ENCODE measurements around the gene DOCK7.

Gene DOCK7

DNA sequence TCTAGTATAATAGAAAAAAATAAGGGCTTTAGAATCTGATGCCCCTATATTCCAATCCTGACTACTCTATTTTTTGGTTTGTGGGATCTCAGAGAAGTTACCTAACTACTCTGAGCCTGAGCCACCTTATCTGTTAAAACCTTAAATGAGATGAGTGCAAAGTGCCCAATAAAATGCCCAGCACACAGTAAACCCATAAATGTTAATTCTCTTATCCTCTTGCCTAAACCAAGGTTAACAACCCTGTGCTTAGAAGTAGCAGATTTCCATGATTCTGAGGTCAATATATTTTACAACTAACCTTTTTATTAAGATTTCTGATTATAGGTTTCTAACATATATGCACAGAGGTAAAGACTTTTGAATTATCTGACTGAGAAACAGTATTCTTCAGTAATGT, 35.8 kb downstream of the DOCK7 start:
- Histone ChIP-seq H3K36me3 (ENCODE audit: insufficient read depth, low read length) (peaks cover 12% of the 10 kb centered on the region), H3K27ac (no peak overlapping the region), H3K9ac (ENCODE audit: insufficient read length) (no peak overlapping the region), H3K4me3 (no peak overlapping the region), H3K9me3 (ENCODE audit: low read depth, low read length) (no peaks in the 10 kb centered on the region)
- TF ChIP-seq POLR2AphosphoS5 (IDR thresholded peaks at IDR 0.05; ENCODE audit: borderline replicate concordance, low read depth, low read length) (no peak), FOXP2 (optimal IDR thresholded peaks at IDR 0.05; ENCODE audit: control extremely low read depth, extremely low read length, insufficient read depth) (no peak), EZH2 (IDR thresholded peaks at IDR 0.05) (no peak)
- DNase-seq (ENCODE audit: low read depth, low spot score), result no peak

DNA sequence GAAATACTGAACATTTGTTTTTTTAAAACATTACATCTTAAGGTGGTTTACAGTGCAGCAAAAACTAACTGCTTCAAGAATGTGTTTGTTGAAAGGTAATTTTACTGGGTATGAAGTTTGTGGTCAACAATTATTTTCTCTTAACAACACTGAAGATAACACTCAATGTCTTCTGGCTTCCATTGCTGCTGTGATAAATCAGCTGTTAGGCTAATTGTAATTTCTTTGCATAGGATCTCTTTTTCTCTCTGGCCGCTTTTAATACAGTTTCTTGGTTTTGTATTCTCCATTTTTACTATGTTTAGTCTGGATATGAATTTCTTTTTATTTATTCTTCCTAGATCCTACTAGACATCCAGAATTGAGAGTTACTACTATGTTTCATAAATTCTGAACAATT, 44.9 kb downstream of the DOCK7 start:
- no peak for TF ChIP-seq POLR2AphosphoS5 (IDR thresholded peaks at IDR 0.05; ENCODE audit: borderline replicate concordance, low read depth, low read length)
- no peak for TF ChIP-seq EZH2 (IDR thresholded peaks at IDR 0.05)
- no peak for TF ChIP-seq FOXP2 (optimal IDR thresholded peaks at IDR 0.05; ENCODE audit: control extremely low read depth, extremely low read length, insufficient read depth)

DNA sequence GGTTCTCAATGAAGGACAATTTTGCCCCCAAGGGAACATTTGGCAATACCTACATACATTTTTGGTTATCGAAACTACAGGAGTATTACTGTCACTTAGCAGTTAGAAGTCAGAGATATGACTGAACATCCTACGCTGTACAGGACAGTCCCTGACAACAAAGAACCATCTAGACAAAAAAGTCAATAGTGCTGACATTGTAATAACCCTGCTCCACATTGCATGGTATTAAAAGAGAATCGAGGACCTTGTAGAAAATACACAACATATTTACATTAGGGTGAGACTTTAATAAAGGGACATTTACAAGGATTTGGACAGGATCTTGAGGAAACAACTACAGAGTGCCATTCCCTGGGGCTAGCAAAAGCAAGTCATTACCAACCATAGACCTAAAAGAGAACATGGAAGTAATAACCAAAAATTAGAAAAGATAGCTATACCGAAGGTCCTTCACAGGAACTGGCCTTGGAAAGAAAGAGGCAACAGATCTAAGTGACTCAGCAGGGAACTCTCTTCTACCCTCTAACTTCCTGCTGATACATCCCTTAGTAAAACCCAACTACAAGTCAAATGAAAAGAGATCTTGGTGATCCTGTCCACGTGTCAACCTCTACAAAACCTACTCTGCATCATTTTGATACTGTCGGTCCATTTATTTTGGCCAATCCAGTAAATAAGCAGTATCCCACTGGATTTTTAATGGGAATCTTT, 50.6 kb downstream of the DOCK7 start:
- H3K36me3 ChIP-seq (ENCODE audit: insufficient read depth, low read length), result peaks cover 13% of the 10 kb centered on the region
- no peak overlapping the region for H3K9ac ChIP-seq (ENCODE audit: insufficient read length)
- H3K4me3 ChIP-seq, result no peak overlapping the region
- H3K27ac ChIP-seq, result no peak overlapping the region
- TF ChIP-seq FOXP2 (optimal IDR thresholded peaks at IDR 0.05; ENCODE audit: control extremely low read depth, extremely low read length, insufficient read depth) (no peak), POLR2AphosphoS5 (IDR thresholded peaks at IDR 0.05; ENCODE audit: borderline replicate concordance, low read depth, low read length) (no peak), EZH2 (IDR thresholded peaks at IDR 0.05) (no peak)
- peaks cover 7% of the 10 kb centered on the region; the same call in 1 of the 2 replicates for H3K9me3 ChIP-seq (ENCODE audit: low read depth, low read length)
- no peak for DNase-seq (ENCODE audit: low read depth, low spot score)

More for the DNA sequence above, 44.9 kb downstream of the DOCK7 start:
- Histone ChIP-seq H3K36me3 (ENCODE audit: insufficient read depth, low read length) (peaks cover 35% of the 10 kb centered on the region), H3K9me3 (ENCODE audit: low read depth, low read length) (peaks cover 9% of the 10 kb centered on the region; the same call in 1 of the 2 replicates), H3K4me3 (no peak overlapping the region), H3K27ac (no peak overlapping the region), H3K9ac (ENCODE audit: insufficient read length) (no peak overlapping the region)
- no peak for DNase-seq (ENCODE audit: low read depth, low spot score)

DNA sequence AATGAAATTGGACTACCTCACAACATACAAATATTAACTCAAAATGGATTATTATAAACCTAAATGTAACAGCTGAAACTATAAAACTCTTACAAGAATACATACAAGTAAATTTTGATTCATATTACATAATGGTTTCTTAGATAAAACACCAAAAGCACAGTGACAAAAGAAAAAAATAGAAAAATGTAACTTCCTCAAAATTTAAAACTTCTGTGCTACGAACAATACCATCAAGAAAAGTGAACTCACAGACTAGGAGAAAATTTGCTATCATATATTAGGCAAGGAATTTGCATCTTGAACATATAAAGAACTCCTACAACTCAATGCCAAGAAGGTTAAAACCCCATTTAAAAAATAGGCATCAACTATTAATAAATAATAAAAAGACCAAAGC, 59.7 kb downstream of the DOCK7 start:
- peaks cover 15% of the 10 kb centered on the region for H3K36me3 ChIP-seq (ENCODE audit: insufficient read depth, low read length)
- H3K27ac ChIP-seq, result no peak overlapping the region
- no peak overlapping the region for H3K4me3 ChIP-seq
- no peak overlapping the region for H3K9ac ChIP-seq (ENCODE audit: insufficient read length)
- H3K9me3 ChIP-seq (ENCODE audit: low read depth, low read length), result 0 out of 2 replicates have a peak, but pooled peaks cover 4% of the 10 kb centered on the region
- no peak for DNase-seq (ENCODE audit: low read depth, low spot score)
- no peak for TF ChIP-seq EZH2 (IDR thresholded peaks at IDR 0.05)
- no peak for TF ChIP-seq FOXP2 (optimal IDR thresholded peaks at IDR 0.05; ENCODE audit: control extremely low read depth, extremely low read length, insufficient read depth)
- TF ChIP-seq POLR2AphosphoS5 (IDR thresholded peaks at IDR 0.05; ENCODE audit: borderline replicate concordance, low read depth, low read length), result no peak

DNA sequence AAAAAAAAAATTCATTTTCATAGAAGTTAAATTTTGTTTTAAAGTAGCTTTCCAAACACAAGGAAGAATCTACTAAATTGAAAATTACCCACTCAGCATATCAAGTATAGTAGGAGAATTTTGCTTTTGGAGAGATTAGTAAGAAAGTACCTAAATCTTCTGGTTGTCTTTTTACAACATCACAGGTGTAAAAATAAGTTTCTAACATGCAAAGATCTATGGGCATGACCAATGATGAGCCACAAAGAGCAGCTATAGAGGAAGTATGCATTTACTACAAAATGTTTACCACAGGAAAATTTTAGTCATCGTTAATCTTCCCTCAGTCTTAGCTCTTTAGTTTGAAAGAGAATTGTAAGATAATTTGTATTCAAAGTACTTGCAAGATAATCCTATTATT, 62.8 kb downstream of the DOCK7 start:
- Histone ChIP-seq H3K27ac (no peak overlapping the region), H3K9me3 (ENCODE audit: low read depth, low read length) (no peaks in the 10 kb centered on the region), H3K9ac (ENCODE audit: insufficient read length) (no peak overlapping the region), H3K36me3 (ENCODE audit: insufficient read depth, low read length) (peaks cover 2% of the 10 kb centered on the region), H3K4me3 (no peak overlapping the region)
- no peak for TF ChIP-seq POLR2AphosphoS5 (IDR thresholded peaks at IDR 0.05; ENCODE audit: borderline replicate concordance, low read depth, low read length)
- TF ChIP-seq FOXP2 (optimal IDR thresholded peaks at IDR 0.05; ENCODE audit: control extremely low read depth, extremely low read length, insufficient read depth), result no peak
- no peak for TF ChIP-seq EZH2 (IDR thresholded peaks at IDR 0.05)
- no peak for DNase-seq (ENCODE audit: low read depth, low spot score)

DNA sequence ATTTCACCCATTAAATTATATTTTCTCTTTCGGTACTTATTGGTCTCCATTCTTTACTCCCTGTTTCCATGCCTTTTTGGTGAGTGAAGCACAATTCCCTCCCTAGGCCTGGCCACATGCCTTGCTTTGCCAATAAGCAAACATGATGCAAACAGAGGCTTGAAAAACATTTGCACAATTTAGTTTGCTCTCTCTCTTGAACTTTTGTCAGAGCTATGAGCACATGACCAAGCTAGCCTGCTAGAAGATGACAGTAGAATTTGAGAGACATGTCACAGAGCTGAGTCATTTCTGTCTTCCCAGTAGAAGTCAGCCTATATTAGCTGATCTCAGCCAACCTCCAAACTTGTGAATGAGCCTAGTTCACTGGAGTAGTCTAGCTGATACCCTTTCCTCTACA, 66.3 kb downstream of the DOCK7 start:
- Histone ChIP-seq H3K4me3 (no peak overlapping the region), H3K27ac (no peak overlapping the region), H3K9me3 (ENCODE audit: low read depth, low read length) (no peaks in the 10 kb centered on the region), H3K36me3 (ENCODE audit: insufficient read depth, low read length) (peaks cover 4% of the 10 kb centered on the region), H3K9ac (ENCODE audit: insufficient read length) (no peak overlapping the region)
- no peak for DNase-seq (ENCODE audit: low read depth, low spot score)
- TF ChIP-seq EZH2 (IDR thresholded peaks at IDR 0.05) (no peak), FOXP2 (optimal IDR thresholded peaks at IDR 0.05; ENCODE audit: control extremely low read depth, extremely low read length, insufficient read depth) (no peak), POLR2AphosphoS5 (IDR thresholded peaks at IDR 0.05; ENCODE audit: borderline replicate concordance, low read depth, low read length) (no peak)

DNA sequence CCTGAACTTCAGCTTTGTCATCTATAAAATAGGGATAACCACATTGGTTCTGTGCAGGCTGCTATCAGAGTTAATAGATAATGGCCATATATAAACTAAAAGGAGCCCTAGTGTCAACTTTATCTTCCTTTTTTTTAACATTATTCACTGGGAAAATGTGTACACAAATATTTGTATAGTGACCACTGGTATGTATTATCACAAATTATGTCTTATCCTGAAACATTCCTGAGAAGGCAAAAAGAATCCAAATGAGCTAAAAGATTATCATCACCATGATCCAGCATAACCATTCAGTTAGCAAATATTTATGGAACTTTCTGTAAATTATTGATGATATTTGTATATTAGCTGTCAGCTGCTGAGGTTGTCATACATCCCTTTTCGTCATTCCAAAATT, 74.3 kb downstream of the DOCK7 start:
- Histone ChIP-seq H3K36me3 (ENCODE audit: insufficient read depth, low read length) (peaks cover 4% of the 10 kb centered on the region; the same call in 1 of the 2 replicates), H3K27ac (no peak overlapping the region)
- DNase-seq (ENCODE audit: low read depth, low spot score), result no peak

DNA sequence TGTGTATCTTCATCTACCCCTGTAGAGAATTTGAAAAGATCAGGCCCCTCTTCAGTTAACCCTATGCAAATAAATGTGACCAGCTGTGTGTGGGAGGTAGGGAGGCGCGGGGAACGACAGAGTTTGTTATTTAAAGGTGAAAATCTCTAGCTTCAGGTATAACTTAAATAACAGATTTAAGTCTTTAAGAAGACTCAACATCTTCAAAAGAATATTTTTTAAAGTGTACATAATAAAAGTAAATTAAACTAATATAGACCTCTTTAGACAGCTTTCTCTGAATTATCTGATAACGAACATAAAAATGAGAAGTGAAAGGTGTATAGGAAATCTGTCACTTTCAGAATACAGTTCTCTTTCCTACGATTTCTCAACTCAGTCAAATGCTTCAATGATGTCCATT, 74.9 kb downstream of the DOCK7 start:
- no peak for DNase-seq (ENCODE audit: low read depth, low spot score)
- H3K9me3 ChIP-seq (ENCODE audit: low read depth, low read length), result no peaks in the 10 kb centered on the region
- no peak overlapping the region for H3K9ac ChIP-seq (ENCODE audit: insufficient read length)
- H3K4me3 ChIP-seq, result no peak overlapping the region
- H3K27ac ChIP-seq, result no peak overlapping the region
- peaks cover 4% of the 10 kb centered on the region; the same call in 1 of the 2 replicates for H3K36me3 ChIP-seq (ENCODE audit: insufficient read depth, low read length)
- TF ChIP-seq FOXP2 (optimal IDR thresholded peaks at IDR 0.05; ENCODE audit: control extremely low read depth, extremely low read length, insufficient read depth) (no peak), POLR2AphosphoS5 (IDR thresholded peaks at IDR 0.05; ENCODE audit: borderline replicate concordance, low read depth, low read length) (no peak), EZH2 (IDR thresholded peaks at IDR 0.05) (no peak)

More for the DNA sequence above, 74.3 kb downstream of the DOCK7 start:
- TF ChIP-seq POLR2AphosphoS5 (IDR thresholded peaks at IDR 0.05; ENCODE audit: borderline replicate concordance, low read depth, low read length), result no peak
- TF ChIP-seq EZH2 (IDR thresholded peaks at IDR 0.05), result no peak
- no peak for TF ChIP-seq FOXP2 (optimal IDR thresholded peaks at IDR 0.05; ENCODE audit: control extremely low read depth, extremely low read length, insufficient read depth)
- H3K4me3 ChIP-seq, result no peak overlapping the region
- H3K9me3 ChIP-seq (ENCODE audit: low read depth, low read length), result no peaks in the 10 kb centered on the region
- no peak overlapping the region for H3K9ac ChIP-seq (ENCODE audit: insufficient read length)
